ENCODE data around the gene HEXIM2. TPM values are rescaled to one million over a fixed set of nuclear protein-coding genes. Genes with fewer than 3 reads are reported as not detected.

The HEXIM2 gene
- total RNA-seq, 1 experiment from 2014 or later = 19.9 TPM

- H3K4me2 ChIP-seq (ENCODE audit: low read length) = no peak overlapping the region
- H3F3A ChIP-seq (ENCODE audit: low read length, unreplicated experiment) = no peaks in the 10 kb centered on the region
- TF ChIP-seq EZH2 (IDR thresholded peaks at IDR 0.05; ENCODE audit: low read length, unreplicated experiment) = no peak
- no peak for TF ChIP-seq EZH2phosphoT487 (IDR thresholded peaks at IDR 0.05; ENCODE audit: borderline replicate concordance, low read length)
- TF ChIP-seq CTCF (conservative IDR thresholded peaks at IDR 0.05; ENCODE audit: low read depth, low read length) = no peak
- H4K20me1 ChIP-seq (ENCODE audit: low read length) = no peaks in the 10 kb centered on the region
- H3K4me3 ChIP-seq (ENCODE audit: low read length) = no peak overlapping the region
- no peak overlapping the region for H3K9ac ChIP-seq (ENCODE audit: low read length)
- H2AFZ ChIP-seq (ENCODE audit: low read length) = no peak overlapping the region
- H3K36me3 ChIP-seq (ENCODE audit: low read depth, low read length) = no peaks in the 10 kb centered on the region
- no peaks in the 10 kb centered on the region for H3K9me3 ChIP-seq (ENCODE audit: low read length)
- CTCF ChIA-PET = interaction anchor here (0.7 to 1.3 kb wide), 3 partner anchors 37 to 60 kb away, joined by 3 to 17 read pairs (median 4); partner anchors contain the start of gene ACBD4
- H3K9me2 ChIP-seq (replicated peaks; ENCODE audit: low read length) = no peaks in the 10 kb centered on the region
- no TSS peak for BruUV-seq (replicated peaks)
- no peak overlapping the region for H3K27ac ChIP-seq (ENCODE audit: low read length)
- ATAC-seq = no peak
- intact Hi-C loops (cut with micrococcal nuclease) = no loop called here
- no peak for DNase-seq
- H3K4me1 ChIP-seq (ENCODE audit: insufficient read depth, low read length) = peaks cover 16% of the 10 kb centered on the region
- POLR2A ChIA-PET (ENCODE audit: unreplicated experiment) = interaction anchor here (0.6 kb wide), 1 partner anchor 47 kb away, joined by 18 read pairs; no protein-coding TSS in a partner anchor
- no peaks in the 10 kb centered on the region for H3K79me2 ChIP-seq (ENCODE audit: low read length)
- no peaks in the 10 kb centered on the region for H3K27me3 ChIP-seq (ENCODE audit: low read length)
Observed at GRCh38 chr17:45195424-45195823, 33.7 kb downstream of the HEXIM2 start.

- Histone ChIP-seq H3F3A (ENCODE audit: low read length, unreplicated experiment) (no peaks in the 10 kb centered on the region), H3K27ac (ENCODE audit: low read length) (no peak overlapping the region), H3K79me2 (ENCODE audit: low read length) (no peaks in the 10 kb centered on the region), H2AFZ (ENCODE audit: low read length) (peak overlapping the region; percentile 68), H3K9ac (ENCODE audit: low read length) (no peak overlapping the region), H3K36me3 (ENCODE audit: low read depth, low read length) (no peaks in the 10 kb centered on the region), H3K27me3 (ENCODE audit: low read length) (no peaks in the 10 kb centered on the region), H3K4me2 (ENCODE audit: low read length) (peak overlapping the region; percentile 65), H3K4me1 (ENCODE audit: insufficient read depth, low read length) (peaks cover 16% of the 10 kb centered on the region), H3K9me2 (replicated peaks; ENCODE audit: low read length) (no peaks in the 10 kb centered on the region), H3K4me3 (ENCODE audit: low read length) (no peak overlapping the region), H3K9me3 (ENCODE audit: low read length) (no peaks in the 10 kb centered on the region), H4K20me1 (ENCODE audit: low read length) (no peaks in the 10 kb centered on the region)
- CTCF ChIA-PET = interaction anchor here (0.6 to 2.5 kb wide), 9 partner anchors 21 to 62 kb away, joined by 3 to 175 read pairs (median 12); partner anchors contain the start of genes ACBD4, HEXIM1 and HEXIM2
- intact Hi-C loops (cut with micrococcal nuclease) = no loop called here
- no TSS peak for BruUV-seq (replicated peaks)
- ATAC-seq (peak; percentile 6), DNase-seq (peak; percentile 31)
- POLR2A ChIA-PET (ENCODE audit: unreplicated experiment) = interaction anchor here (0.5 to 2.0 kb wide), 6 partner anchors 21 to 62 kb away, joined by 3 to 22 read pairs (median 4); partner anchors contain the start of genes ACBD4 and HEXIM1
- no peak for TF ChIP-seq EZH2 (IDR thresholded peaks at IDR 0.05; ENCODE audit: low read length, unreplicated experiment)
- TF ChIP-seq CTCF (conservative IDR thresholded peaks at IDR 0.05; ENCODE audit: low read depth, low read length) = no peak
Observed at GRCh38 chr17:45197108-45197507, 35.4 kb downstream of the HEXIM2 start.

Measured in PC-3 (cell line).